ENCODE data around the gene MDN1.
A peak's percentile ranks its signal among the peaks of the same experiment; 100 is the strongest.
"Not testable (repeated sequence)": the region's sequence is repeated elsewhere in the genome, so short reads cannot be mapped to it uniquely, and the experiment has no call there.

Gene MDN1

DNA sequence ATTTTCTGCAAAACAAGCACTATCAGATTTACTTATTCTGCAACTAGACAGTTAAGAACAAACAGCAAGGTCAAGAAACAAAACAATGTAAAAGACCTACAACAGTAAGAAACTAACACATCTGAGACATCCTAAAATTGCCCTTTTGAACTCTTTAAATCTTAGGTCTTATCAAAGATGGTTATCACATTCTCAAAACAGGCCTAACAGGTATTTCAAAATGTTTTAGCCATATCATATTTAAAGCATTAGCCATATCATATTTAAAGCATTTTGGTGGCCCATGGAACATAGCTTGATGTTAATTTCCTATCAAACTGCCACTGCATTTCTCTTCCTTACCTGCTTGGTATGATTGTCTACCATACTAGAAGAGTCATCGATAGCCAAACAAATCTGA, 169.9 kb downstream of the MDN1 start:
- no peak for TF ChIP-seq FOXM1 (IDR thresholded peaks at IDR 0.05; ENCODE audit: borderline replicate concordance)
- no peak for TF ChIP-seq HDGF (IDR thresholded peaks at IDR 0.05; ENCODE audit: borderline replicate concordance)
- no peak for TF ChIP-seq FOXA1 (IDR thresholded peaks at IDR 0.05)
- TF ChIP-seq, protein P1, sequence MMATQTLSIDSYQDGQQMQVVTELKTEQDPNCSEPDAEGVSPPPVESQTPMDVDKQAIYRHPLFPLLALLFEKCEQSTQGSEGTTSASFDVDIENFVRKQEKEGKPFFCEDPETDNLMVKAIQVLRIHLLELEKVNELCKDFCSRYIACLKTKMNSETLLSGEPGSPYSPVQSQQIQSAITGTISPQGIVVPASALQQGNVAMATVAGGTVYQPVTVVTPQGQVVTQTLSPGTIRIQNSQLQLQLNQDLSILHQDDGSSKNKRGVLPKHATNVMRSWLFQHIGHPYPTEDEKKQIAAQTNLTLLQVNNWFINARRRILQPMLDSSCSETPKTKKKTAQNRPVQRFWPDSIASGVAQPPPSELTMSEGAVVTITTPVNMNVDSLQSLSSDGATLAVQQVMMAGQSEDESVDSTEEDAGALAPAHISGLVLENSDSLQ (IDR thresholded peaks at IDR 0.05), result no peak
- TF ChIP-seq NFRKB (IDR thresholded peaks at IDR 0.05), result no peak
- TF ChIP-seq LEF1 (IDR thresholded peaks at IDR 0.05; ENCODE audit: borderline replicate concordance), result no peak
- no peak for TF ChIP-seq FOXK2 (IDR thresholded peaks at IDR 0.05)
- TF ChIP-seq BHLHE40 (IDR thresholded peaks at IDR 0.05; ENCODE audit: borderline replicate concordance), result no peak
- TF ChIP-seq ZNF384 (IDR thresholded peaks at IDR 0.05), result no peak
- TF ChIP-seq ELF4 (IDR thresholded peaks at IDR 0.05), result no peak
- TF ChIP-seq CTBP1 (IDR thresholded peaks at IDR 0.05; ENCODE audit: borderline replicate concordance), result no peak
- TF ChIP-seq TARDBP (IDR thresholded peaks at IDR 0.05), result no peak
- no peak for TF ChIP-seq SP1 (IDR thresholded peaks at IDR 0.05)
- no peak for TF ChIP-seq L3MBTL2 (conservative IDR thresholded peaks at IDR 0.05)
- no peak for DNase-seq (ENCODE audit: extremely low spot score)
- ChIA-PET CTCF (no interaction called here), POLR2A (interaction anchor here (1.8 kb wide), 1 partner anchor 11 kb away, joined by 7 read pairs; the partner anchor contains the start of gene LYRM2)

- TF ChIP-seq CTBP1 (IDR thresholded peaks at IDR 0.05; ENCODE audit: borderline replicate concordance) (no peak), BHLHE40 (IDR thresholded peaks at IDR 0.05; ENCODE audit: borderline replicate concordance) (no peak), LEF1 (IDR thresholded peaks at IDR 0.05; ENCODE audit: borderline replicate concordance) (no peak), FOXA1 (IDR thresholded peaks at IDR 0.05) (no peak), ARNT (IDR thresholded peaks at IDR 0.05) (no peak), L3MBTL2 (conservative IDR thresholded peaks at IDR 0.05) (no peak), ELF4 (IDR thresholded peaks at IDR 0.05) (no peak), NFRKB (IDR thresholded peaks at IDR 0.05) (no peak), SUZ12 (IDR thresholded peaks at IDR 0.05) (no peak), FOXM1 (IDR thresholded peaks at IDR 0.05; ENCODE audit: borderline replicate concordance) (no peak), TARDBP (IDR thresholded peaks at IDR 0.05) (no peak), ZNF384 (IDR thresholded peaks at IDR 0.05) (no peak), FOXK2 (IDR thresholded peaks at IDR 0.05) (no peak), SP1 (IDR thresholded peaks at IDR 0.05) (no peak)
- DNase-seq (ENCODE audit: extremely low spot score), result no peak
- ChIA-PET CTCF (interaction anchor here (0.5 kb wide), 1 partner anchor 81 kb away, joined by 4 read pairs; no protein-coding TSS in a partner anchor), POLR2A (no interaction called here)
These were observed 174.7 kb downstream of the MDN1 start for GRCh38 chr6:89644864-89645263.

DNA sequence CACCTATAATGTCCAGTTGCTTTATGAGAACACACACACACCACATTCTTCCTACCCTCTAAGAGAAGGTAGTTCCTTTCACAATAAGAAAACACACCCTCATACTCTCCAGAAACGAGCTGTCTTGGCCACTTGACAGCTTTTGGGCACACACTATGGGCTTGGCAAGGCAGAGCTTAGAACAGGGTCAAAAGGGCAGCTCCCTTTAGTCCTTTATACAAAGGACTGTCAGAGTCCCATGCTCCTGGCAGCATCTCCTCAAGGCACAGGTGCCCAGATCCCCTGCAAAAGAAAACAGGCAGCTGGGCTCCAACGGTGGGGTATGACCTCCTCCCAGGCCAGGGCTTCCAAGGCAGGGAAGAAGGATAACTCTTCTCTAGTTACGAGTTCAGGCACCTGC, 176.2 kb downstream of the MDN1 start:
- CTCF ChIA-PET, result no interaction called here
- POLR2A ChIA-PET, result no interaction called here
- no peak for DNase-seq (ENCODE audit: extremely low spot score)
- TF ChIP-seq NFRKB (IDR thresholded peaks at IDR 0.05), result no peak
- TF ChIP-seq SUZ12 (IDR thresholded peaks at IDR 0.05), result no peak
- no peak for TF ChIP-seq ARNT (IDR thresholded peaks at IDR 0.05)
- no peak for TF ChIP-seq ZNF384 (IDR thresholded peaks at IDR 0.05)
- no peak for TF ChIP-seq FOXM1 (IDR thresholded peaks at IDR 0.05; ENCODE audit: borderline replicate concordance)
- TF ChIP-seq TARDBP (IDR thresholded peaks at IDR 0.05), result no peak
- TF ChIP-seq CTBP1 (IDR thresholded peaks at IDR 0.05; ENCODE audit: borderline replicate concordance), result no peak
- no peak for TF ChIP-seq BHLHE40 (IDR thresholded peaks at IDR 0.05; ENCODE audit: borderline replicate concordance)

DNA sequence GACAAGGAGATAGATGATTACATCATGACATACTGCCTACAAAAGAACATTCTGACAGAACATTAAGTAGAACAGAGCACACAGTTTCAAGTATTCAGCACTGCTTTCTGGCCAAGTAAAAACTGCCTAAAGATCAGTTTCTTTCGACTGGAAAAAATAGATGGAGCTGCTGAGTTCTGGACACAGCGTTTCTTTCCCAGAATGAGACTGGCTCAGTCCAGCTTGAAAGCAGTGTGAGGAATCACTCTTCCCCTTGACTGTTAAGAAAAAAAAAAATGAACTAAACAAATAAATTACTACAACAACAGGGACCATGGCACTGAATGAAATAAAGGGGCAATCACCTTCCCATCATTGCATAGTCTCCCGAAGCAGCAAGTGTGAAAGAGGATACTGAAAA, 176.6 kb downstream of the MDN1 start:
- POLR2A ChIA-PET, result no interaction called here
- TF ChIP-seq FOXK2 (IDR thresholded peaks at IDR 0.05), result no peak
- TF ChIP-seq L3MBTL2 (conservative IDR thresholded peaks at IDR 0.05), result no peak
- no peak for TF ChIP-seq LEF1 (IDR thresholded peaks at IDR 0.05; ENCODE audit: borderline replicate concordance)
- TF ChIP-seq, protein P1 (IDR thresholded peaks at IDR 0.05), result no peak
- TF ChIP-seq BHLHE40 (IDR thresholded peaks at IDR 0.05; ENCODE audit: borderline replicate concordance), result no peak
- CTCF ChIA-PET, result no interaction called here

DNA sequence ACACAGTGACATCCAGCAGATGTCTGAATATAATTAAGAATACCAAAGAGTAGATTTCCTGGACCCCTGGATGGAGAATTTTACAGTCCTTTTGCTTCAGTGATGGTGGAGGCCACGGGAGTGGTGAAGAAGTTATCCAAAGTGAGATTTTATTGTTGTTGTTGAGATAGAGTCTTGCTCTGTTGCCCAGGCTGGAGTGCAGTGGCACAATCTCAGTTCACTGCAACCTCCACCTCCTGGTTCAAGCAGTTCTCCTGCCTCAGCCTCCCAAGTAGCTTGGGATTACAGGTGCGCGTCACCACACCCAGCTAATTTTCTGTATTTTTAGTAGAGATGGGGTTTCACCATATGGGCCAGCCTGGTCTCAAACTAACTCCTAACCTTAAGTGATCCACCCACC, 178.0 kb downstream of the MDN1 start:
- CTCF ChIA-PET; DNase-seq (ENCODE audit: extremely low spot score): not testable (repeated sequence)
- POLR2A ChIA-PET, result interaction anchor here (1.0 kb wide), 1 partner anchor 10 kb away, joined by 3 read pairs; no protein-coding TSS in a partner anchor

More for the DNA sequence above, 176.6 kb downstream of the MDN1 start:
- DNase-seq (ENCODE audit: extremely low spot score), result no peak

DNA sequence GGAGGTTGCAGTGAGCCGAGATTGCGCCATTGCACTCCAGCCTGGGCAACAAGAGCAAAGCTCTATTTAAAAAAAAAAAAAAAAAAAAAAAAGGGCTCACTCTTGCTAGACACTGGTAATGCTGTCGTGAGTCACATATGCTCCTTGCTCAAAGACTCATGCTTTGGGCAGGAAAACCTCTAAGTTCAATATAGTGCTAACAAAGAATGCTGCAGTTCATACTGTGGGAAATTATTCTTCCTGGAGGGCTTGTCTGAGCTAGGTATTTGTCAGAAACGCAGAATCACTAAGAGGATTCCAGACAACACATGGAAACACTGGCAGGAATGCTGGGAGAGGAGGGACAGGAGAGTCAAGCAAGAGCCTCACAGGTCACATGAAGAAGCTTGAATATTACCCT, 178.8 kb downstream of the MDN1 start:
- DNase-seq (ENCODE audit: extremely low spot score), result no peak
- TF ChIP-seq ARNT (IDR thresholded peaks at IDR 0.05) (no peak), SP1 (IDR thresholded peaks at IDR 0.05) (no peak), LEF1 (IDR thresholded peaks at IDR 0.05; ENCODE audit: borderline replicate concordance) (no peak), FOXM1 (IDR thresholded peaks at IDR 0.05; ENCODE audit: borderline replicate concordance) (no peak), ZNF384 (IDR thresholded peaks at IDR 0.05) (no peak), L3MBTL2 (conservative IDR thresholded peaks at IDR 0.05) (no peak)
- POLR2A ChIA-PET, result interaction anchor here (0.7 to 1.0 kb wide), 2 partner anchors 11 to 191 kb away, joined by 3 read pairs; no protein-coding TSS in a partner anchor
- CTCF ChIA-PET, result interaction anchor here (0.6 kb wide), 1 partner anchor 14 kb away, joined by 6 read pairs; no protein-coding TSS in a partner anchor

GRCh38 chr6:89638320-89639195, 181.0 kb downstream of the MDN1 start, which contains the start of gene LYRM2:
LYRM2 (minus strand) TSS chr6:89638747; CDS start chr6:89638716, 31 bp downstream.
- ChIA-PET POLR2A (interaction anchor here (0.6 to 2.1 kb wide), 14 partner anchors 9 to 341 kb away, joined by 3 to 7 read pairs (median 4); partner anchors contain the start of gene CASP8AP2), CTCF (interaction anchor here (0.5 to 1.2 kb wide), 3 partner anchors 12 to 266 kb away, joined by 3 to 4 read pairs (median 3); no protein-coding TSS in a partner anchor)
- peak; percentile 95 for DNase-seq (ENCODE audit: extremely low spot score)
- TF ChIP-seq LEF1 (IDR thresholded peaks at IDR 0.05; ENCODE audit: borderline replicate concordance) (no peak), L3MBTL2 (conservative IDR thresholded peaks at IDR 0.05) (peak; percentile 72; the same call in 1 of the 2 replicates), FOXK2 (IDR thresholded peaks at IDR 0.05) (no peak), ELF4 (IDR thresholded peaks at IDR 0.05) (peak; percentile 79; the same call in 1 of the 2 replicates)
- TF ChIP-seq, protein P1 (IDR thresholded peaks at IDR 0.05), result no peak

All from HEK293T (cell line).